GM21528 (cell line): ENCODE results near the gene HMGCS1.
"Not testable (repeated sequence)": the region's sequence is repeated elsewhere in the genome, so short reads cannot be mapped to it uniquely, and the experiment has no call there.

ENCODE experiments used
- ATAC-seq: cut with Tn5 transposase; IDR thresholded peaks from one replicate; pipeline ENCODE4 v1.9.1; 2021; ENCODE audit warnings: mild to moderate bottlenecking, moderate library complexity; ENCODE audit not compliant: unreplicated experiment, low FRiP score

Gene HMGCS1

DNA sequence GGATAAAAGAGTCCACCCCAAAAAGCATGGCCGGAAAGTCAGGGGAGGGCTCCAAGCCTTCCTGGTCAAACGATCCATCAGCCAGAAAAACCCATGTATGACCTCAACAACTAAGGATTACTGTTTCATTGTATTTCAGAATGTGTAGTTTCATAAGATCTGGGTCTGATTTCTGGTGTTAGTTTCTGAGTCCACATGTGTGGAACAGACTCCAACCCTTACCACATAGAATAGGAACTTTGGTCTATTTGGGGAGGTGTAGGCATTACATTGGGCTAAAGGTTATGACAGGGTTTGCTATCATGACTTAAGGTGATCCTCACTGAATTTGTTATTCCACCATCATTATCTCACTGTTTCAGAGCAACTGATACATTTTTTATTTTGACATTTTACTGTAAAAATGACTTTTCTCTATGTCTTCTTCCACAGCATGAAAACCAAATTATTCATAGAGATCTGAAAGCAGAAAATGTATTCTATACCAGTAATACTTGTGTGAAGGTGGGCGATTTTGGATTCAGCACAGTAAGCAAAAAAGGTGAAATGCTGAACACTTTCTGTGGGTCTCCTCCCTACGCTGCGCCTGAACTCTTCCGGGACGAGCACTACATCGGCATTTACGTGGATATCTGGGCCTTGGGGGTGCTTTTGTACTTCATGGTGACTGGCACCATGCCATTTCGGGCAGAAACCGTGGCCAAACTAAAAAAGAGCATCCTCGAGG, 33.5 kb downstream of the HMGCS1 start:
- ATAC-seq: no peak

- no peak for ATAC-seq
These were observed 37.8 kb downstream of the HMGCS1 start for GRCh38 chr5:43275391-43275790.

GRCh38 chr5:43274435-43275114, 38.6 kb downstream of the HMGCS1 start:
- ATAC-seq: no peak

GRCh38 chr5:43273552-43273951, 39.7 kb downstream of the HMGCS1 start:
- ATAC-seq: no peak

- no peak for ATAC-seq
These were observed 42.6 kb downstream of the HMGCS1 start for GRCh38 chr5:43270645-43271044.

DNA sequence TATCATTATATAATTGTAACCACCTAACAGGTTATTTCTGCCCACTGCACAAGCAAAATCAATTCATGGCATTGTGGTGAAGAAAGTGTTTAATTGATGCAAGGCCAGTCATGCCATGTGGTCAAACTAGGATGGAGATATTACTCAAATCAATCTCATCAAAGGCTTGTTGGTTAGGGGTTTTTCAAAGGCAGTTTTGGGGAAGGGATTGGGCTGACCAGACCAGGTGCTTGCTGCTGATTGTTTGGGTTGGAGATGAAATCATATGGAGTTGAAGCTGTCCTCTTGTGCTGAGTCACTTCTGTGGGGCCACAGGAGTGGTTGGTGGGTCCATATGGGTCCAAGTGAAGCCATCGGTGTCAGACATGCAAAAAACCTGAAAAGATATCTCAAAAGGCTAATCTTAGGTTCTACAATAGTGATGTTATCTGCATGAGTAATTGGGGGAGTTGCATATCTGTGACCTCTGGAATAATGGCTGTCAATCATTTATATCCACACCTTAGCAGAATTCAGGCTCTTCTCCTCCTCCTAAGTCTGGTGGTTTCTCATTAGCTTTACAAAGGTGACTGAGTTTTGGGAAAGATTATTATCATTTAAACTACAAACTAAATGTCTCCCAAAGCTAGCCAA, 44.9 kb downstream of the HMGCS1 start:
- ATAC-seq: peak; percentile 64

DNA sequence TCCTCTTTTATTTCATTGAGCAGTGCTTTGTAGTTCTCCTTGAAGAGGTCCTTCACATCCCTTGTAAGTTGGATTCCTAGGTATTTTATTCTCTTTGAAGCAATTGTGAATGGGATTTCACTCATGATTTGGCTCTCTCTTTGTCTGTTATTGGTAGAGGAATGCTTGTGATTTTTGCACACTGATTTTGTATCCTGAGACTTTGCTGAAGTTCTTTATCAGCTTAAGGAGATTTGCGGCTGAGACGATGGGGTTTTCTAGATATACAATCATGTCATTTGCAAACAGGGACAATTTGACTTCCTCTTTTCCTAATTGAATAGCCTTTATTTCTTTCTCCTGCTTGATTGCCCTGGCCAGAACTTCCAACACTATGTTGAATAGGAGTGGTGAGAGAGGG, 50.9 kb downstream of the HMGCS1 start:
- ATAC-seq: not testable (repeated sequence)

DNA sequence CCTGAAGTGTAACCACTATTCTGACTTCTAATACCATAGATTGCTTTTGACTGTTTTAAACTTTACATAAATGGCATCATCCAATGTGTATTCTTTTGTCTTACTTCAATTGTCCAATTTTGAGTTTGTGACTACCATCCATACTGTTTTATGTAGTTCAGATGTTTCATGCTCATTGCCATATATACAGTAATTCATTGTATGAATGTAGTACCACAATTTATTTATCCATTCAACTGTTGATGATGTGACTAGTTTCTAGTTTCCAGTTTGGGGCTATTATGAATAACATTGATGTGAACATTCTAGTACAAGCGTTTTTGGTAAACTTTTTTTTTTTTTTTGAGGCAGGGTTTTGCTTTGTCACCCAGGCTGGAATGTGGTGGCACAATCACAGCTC, 55.1 kb downstream of the HMGCS1 start:
- no peak for ATAC-seq

- peak; percentile 66 for ATAC-seq
These were observed 56.8 kb downstream of the HMGCS1 start for GRCh38 chr5:43256261-43256966.

DNA sequence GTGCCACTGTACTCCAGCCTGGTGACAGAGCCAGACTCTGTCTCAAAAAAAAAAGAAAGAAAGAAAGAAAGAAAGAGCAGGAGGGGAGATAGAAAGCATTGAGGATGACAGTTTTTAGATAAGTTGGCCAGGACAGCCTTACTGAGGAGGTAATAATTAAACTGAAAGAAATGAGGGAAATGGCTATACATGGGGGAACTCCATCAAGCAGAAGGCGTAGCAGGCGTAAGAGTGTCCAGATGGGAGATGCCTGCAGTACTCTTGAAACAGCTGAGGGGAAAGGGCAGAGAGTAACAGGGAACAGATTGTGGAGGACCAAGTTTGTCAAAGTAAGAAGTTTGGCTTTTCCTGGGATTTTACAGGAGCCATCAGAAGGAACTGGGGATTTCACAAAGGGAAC, 57.5 kb downstream of the HMGCS1 start:
- no peak for ATAC-seq

DNA sequence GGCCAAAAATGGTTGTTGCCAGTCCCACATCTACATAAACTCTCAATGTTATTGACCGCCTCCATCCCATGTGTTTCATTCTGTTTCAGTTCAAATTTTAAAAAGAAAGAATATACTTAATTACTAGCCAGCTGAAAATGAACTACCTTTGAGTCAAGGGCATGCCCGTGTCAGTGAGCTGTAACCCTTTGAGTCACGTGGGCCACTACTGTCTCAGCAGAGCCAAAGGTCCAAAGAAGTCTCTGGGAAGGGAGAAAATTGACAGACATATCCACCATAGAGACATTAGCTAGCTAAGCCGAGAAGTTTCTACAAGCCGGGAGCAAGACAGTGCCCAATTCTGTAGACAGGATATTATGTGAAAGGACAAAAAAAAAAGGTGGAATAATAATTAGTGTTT, 61.5 kb downstream of the HMGCS1 start:
- no peak for ATAC-seq

- no peak for ATAC-seq
These were observed 67.4 kb downstream of the HMGCS1 start for GRCh38 chr5:43245724-43246385.

DNA sequence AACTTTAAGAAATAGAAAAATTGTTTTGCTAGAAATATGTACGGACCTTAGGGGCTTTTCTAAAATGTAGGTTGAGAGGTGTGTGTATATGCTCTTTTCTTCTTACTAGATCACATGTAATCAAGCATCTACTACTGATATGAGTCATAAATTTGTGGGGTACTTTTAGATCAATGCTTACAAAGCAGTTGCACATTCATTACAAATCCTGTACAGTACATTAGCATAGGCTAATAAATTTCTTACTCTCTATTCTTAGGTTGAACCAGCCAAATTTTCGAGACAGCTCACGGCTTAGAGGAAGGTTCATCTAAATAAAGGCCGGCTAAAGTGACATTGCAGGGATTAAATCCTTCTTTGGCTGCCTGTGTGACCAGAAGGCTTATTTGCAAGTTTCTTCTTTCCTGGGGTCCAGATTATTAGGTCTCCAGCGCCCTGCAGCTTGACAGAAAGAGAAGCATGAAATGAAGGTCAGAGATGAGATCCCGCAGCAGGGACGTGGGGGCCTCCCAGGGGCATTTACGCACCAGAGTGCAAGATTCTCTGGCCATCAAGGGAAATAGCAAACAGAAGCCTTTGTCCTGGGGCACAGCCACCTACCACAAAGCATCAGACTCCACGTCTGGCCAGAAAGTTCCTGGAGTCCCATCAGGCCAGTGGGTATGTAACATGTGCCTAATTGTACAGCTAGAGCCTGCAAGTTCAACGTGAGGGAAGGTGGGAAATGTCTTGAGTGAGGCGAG, 68.2 kb downstream of the HMGCS1 start:
- no peak for ATAC-seq

DNA sequence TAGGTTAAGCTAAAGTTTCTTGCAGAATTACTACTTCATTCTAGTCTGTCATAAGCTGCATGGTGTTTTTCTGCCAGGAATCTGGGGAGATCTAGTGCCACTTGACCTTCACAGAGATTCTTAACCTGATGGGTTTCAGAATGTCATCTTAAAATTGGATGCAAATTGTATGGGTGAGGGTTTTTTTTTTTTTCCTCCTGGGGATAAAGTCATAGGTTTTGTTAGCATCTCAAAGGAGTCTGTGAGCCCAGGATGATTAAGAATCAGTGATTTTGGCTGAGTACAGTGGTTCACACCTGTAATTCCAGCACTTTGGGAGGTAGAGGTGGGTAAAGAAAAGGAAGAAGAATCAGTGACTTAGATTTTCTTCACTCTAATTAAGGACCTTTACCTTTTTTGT, 69.9 kb downstream of the HMGCS1 start:
- no peak for ATAC-seq

DNA sequence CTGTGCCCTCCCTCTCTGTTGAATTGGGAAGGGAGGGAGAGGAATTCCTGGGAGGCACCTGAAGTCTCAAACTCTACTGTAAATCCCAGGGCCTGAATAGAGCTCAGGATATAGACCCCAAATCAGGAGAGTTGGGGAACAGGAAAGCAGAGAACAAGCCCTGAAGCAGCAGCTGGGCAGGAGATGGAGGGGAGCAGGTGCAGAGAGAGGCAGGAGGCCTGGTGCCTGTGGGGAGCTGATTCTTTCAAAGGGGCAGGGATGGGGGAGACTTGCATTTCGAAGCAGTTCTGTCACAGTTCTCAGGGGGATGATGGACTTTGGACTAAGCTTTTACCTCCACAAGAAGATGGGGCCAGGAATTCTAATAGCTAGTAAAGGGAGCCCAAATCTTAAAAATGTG, 71.0 kb downstream of the HMGCS1 start:
- no peak for ATAC-seq
